ENCODE measurements around the gene UBTD1.

UBTD1 gene

DNA sequence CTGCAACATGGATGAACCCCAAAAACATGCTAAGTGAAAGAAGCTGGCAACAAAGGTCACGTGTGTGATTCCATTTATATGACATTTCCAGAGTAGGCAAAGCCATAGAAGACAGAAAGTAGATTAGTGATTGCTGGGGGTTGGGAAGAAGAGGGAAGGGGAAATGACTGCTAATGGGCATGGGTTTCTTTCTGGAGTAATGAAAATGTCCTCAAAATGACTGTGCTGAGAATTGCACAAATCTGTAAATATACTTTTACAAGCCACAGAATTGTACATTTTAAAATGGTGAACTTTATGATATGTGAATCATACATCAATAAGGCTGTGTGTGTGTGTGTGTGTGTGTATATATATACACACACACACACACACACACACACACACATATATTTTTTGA is 16.3 kb upstream of the UBTD1 start:
- DNase-seq (ENCODE audit: low read depth in 2 of 2), result no peak

DNA sequence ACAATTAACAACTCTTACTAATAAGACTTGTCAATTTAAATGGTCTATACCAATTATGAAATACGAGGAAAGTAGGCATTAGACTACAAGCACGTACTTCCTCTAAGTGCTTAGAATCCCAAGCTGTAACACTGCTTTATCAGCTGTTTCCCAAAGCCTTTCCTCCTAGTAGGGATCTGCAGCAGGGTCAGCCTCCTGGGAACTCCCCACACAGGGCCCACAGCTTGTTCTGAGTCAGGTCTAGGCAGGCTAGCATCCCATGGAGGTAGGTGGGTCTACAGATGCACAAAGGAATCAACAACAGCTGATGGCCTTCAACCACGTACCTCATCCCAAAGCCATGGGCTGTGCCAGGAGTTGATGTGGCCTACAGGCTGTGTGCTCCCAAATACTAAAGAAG is 15.2 kb upstream of the UBTD1 start:
- no peak for DNase-seq (ENCODE audit: low read depth in 2 of 2)

DNA sequence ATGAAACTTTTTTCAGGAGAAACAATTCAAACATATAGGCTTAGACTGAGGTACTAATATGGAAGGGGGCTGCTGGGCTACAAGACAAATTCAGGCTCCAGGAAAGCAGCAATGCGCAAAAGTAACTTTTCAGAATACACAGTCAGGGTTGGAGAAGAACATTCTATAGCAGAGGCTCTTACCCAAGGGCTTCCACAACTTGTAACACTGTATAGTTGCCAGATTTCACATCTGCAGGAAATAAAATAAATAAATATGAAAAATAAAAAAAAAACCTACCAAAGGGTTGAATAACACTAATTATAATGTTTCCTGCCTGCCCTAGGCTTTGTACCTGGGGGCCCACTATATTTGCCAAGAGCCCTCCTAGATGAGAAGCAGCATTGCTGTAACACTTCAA is 14.8 kb upstream of the UBTD1 start:
- no peak for DNase-seq (ENCODE audit: low read depth in 2 of 2)

DNA sequence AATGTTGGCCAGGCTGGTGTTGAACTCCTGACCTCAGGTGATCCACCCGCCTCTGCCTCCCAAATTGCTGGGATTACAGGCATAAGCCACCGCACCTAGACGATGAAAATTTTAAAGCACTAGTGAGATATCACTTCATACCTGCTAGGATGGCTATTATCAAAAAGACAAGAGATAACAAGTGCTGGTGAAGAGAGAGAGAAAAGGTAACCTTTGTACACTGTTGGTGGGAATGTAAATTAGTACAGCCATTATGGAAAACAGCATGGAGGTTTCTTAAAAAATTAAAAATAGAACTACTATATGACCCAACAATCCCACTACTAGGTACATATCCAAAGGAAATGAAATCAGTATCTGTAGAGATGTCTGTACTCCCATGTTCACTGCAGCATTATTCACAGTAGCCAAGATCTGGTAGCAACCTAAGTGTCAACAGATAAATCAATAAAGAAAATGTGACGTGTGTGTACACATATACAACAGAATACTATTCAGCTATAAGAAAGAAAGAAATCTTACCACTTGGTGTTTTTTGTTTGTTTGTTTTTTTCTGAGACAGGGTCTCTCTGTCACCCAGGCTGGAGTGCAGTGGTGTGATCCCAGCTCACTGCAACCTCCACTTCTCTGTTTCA is 13.0 kb upstream of the UBTD1 start:
- DNase-seq (ENCODE audit: low read depth in 2 of 2), result no peak

DNA sequence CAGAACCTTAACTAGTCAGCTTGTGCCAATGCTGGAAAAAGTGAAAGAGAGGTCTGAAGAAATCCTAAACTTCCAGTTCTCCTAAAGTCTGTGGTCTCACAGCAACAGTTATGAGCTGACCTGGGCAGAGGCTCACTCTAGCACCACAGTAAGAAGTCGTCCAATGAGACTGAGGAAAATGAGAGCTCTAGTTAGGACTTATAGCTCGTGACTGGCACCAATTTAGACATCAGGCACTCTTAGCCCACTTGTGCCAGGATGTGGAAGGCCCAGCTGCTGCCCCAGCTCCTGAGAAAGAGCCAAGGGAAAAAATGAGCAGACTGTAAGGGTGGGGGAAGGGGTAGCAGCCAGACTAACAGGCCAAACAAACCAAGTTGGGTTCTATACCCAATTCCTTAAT is 8.1 kb upstream of the UBTD1 start:
- no peak for DNase-seq (ENCODE audit: low read depth in 2 of 2)

DNA sequence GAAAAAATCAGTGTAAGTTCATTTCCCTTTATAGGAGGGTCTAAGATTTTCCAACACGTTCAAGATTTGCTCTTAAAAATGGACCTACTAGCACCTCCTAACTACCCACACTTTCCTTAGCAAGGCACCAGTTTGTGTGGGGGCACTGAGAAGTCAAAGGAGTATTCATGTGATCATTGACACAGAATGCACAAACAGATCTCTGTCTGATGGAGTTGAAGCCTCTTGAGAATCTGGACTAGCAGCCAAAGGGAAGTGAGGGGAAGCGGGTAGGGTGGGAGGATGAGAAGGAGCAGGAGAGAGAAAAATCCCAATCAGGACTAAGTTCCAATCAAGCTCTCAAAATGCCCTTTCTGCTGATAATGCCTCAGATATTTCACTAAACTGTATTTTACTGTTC is 4.6 kb upstream of the UBTD1 start:
- no peak for DNase-seq (ENCODE audit: low read depth in 2 of 2)

DNA sequence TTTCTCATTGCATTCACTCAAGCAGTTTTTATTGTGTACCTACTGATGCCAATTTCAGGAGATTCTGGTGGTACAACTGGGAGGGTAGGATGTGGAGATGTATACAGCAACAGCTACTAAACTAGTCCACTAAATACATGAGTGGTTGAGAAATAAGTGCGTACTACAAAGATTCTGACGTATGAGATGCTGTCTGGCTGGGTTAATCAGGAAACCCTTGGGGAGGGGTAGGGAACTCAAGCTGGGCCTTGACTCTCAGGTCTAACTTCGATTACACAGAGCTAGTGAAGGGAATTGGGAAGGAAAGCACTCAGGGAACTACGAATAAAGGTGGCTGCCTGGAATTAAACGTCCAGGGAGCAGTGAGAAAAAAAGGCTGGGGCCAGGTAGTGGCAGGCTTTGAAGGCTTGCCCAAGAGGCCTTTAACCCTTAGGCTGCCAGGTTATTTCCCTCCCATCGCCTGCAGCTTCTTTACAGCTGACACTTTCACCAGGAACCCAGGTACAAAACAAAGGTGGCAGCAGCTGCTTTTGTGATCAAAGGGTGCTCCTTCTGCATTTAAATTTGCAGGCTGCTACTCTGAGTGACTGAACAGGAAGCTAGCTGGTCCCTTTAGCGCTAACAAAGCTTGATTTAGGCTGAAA is 3.7 kb upstream of the UBTD1 start:
- DNase-seq (ENCODE audit: low read depth in 2 of 2), result no peak

DNA sequence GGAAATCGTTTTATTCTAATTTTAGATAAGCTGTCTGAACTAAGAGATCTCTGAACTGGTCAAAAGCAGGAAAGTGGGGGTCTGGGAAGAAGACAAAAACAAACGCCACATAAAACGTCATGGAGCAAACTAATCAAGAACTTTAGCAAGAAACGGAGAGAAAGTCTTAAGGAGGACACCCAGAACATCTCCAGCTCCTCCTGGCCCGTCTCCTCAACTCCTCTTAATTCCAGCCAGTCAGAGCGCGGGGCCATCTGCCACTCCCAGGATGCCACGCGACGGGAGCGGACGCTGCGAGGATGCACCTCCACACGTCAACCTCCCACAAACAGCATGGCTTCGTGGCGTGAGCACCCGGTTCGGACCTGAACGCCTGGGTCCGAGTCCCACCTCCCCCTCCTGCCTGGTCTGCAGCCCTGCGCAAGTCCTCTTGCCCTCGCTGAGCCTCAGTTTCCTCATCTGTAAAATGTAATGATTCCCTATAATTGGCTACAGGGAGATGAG is 1.1 kb upstream of the UBTD1 start:
- peak; percentile 47 to 50 for DNase-seq (ENCODE audit: low read depth in 2 of 2)

DNA sequence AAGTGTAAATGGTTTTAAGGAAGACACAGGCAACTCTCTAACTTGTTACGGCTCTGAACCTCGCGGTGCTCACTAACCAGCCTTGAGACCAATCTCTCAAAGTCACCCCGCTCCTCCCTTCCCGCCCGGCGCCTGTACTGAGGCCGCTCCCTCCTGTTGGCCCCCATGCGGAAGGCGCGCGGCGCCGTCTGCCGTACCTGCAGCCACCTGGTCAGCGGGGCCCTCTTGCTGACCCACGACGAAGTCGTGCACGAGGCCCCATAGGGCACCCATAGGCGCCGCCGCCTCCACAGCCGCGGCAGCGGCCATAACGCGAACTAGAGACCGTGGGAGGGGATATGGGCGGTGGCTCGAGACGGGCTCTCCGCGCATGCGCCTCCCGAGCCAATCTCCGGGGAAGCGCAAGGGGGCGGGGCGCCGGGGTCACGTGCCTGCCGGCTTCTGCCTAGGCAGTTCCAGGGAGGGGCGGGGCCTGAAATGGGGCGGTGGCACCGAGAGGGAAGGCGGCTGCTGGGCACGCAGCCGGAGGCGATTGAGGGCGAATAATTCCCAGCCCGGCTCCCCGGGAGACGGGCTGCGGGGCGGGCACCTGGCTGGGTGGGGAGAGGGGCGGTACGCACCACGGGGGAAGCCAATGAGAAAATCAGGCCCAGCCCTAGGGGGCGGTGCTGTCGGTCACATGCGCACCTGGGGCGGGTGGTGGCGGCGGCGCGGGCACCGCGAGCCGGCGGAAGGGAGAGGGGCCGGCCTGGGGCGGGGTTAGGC is 466 bp upstream of the UBTD1 start, which contains the start of gene MMS19:
TSS of gene MMS19 (minus strand) at position 347 of the 765 bp plus-strand sequence. CDS start at position 309, 38 bp downstream.
- peak; percentile 98 for DNase-seq (ENCODE audit: low read depth in 2 of 2)

DNA sequence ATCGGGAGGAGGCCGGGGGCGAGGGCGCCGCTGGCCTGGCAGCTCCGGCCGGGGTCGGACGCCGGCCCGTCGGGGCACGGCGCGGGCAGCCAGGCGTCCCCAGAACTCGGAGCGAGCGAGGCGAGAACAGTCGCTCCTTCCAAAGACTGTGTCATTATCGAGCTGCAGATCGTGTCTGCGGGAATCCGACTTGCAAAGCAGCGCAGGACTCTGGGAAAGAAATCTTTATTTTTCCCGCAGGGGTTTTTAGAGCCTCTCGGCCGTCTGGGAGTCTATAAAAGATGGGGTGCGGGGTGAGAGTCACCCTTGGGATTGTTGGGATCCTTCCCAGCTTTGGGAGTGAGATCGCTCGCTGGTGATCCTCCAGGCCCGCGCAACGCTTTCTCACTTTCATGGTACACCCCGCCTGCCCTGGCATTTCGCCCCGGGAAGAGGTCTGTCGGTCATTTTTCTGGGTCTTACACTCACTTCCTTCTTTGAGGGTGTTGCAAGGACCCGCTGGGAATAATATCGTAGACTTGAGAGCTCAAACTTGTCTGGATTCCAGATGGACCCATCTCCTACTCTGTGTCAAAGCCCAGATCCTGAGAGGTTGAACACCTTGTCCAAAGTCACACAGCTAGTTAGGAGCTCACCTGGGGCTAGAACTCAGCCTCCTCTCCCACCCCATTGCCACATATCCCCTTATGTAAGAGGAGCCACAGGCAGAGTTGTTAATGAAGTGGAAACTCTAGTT is 1.0 kb downstream of the UBTD1 start:
- no peak for DNase-seq (ENCODE audit: low read depth in 2 of 2)

DNA sequence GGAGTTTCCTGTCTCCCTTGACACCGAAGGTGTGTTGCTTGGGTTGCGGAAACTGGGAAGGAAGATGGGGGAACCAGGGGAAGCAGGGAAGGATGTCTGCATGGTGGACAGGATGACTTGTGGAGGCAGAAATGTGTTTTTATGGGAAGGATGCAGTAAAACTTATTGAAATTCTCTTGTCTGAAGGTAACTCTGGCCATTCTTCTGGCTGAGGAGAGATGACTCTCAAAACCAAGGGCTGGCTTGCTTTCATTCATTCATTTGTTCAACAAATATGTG is 1.5 kb downstream of the UBTD1 start:
- DNase-seq (ENCODE audit: low read depth in 2 of 2), result no peak

DNA sequence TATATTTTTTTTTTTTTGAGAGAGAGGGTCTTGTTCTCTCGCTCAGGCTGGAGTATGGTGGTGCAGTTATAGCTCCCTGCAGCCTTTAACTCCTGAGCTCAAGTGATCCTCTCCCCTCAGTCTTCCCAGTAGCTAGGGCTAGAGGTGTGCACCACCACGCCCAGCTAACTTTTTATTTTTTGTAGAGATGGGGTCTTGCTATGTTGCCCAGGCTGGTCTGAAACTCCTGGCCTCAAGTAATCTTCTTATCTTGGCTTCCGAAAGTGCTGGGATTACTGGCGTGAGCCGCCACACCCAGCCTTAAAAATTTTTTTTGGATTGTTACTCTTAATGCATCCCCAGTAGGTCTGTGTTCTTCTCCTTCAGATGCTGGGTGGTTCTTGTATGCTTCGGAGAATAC is 4.2 kb downstream of the UBTD1 start:
- no peak for DNase-seq (ENCODE audit: low read depth in 2 of 2)

DNA sequence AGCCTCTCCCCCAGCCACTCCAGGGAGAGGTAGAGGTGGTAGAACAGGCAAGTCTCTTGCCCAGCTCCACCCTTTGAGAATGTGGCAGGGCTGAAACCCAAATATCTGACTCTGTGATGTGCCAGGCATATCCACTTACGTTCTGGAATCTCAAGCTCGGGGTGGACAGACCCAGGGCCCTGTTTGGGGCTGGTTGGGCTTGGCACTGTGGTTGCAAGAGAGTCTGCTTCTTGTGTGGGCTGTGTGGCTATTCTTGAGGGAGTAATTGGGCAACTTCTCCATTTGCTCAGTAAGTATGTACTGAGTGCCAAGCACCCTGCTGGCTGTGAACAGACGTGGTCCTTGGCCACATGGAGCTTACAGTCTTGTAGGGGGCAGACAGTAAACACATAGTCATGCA is 4.7 kb downstream of the UBTD1 start:
- no peak for DNase-seq (ENCODE audit: low read depth in 2 of 2)

DNA sequence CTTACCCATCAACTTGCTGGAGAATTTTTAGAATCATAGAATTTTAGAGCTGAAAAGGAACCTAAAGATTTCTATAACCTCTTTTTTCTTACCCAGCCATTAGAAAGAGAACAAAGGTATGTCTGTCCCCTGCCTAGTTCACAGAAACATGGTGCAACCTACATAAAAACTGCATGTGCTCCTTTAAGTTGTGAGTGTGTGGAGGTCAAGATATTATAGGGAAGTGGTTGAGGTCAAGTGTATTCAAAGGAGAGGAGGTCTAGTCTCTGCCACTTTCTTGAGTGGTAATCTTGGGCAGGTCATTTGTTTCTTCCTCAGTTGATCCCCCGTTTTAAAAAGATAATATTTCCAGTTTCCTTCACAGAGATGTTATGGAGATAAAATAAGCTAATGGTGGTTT is 6.4 kb downstream of the UBTD1 start:
- DNase-seq (ENCODE audit: low read depth in 2 of 2), result no peak

DNA sequence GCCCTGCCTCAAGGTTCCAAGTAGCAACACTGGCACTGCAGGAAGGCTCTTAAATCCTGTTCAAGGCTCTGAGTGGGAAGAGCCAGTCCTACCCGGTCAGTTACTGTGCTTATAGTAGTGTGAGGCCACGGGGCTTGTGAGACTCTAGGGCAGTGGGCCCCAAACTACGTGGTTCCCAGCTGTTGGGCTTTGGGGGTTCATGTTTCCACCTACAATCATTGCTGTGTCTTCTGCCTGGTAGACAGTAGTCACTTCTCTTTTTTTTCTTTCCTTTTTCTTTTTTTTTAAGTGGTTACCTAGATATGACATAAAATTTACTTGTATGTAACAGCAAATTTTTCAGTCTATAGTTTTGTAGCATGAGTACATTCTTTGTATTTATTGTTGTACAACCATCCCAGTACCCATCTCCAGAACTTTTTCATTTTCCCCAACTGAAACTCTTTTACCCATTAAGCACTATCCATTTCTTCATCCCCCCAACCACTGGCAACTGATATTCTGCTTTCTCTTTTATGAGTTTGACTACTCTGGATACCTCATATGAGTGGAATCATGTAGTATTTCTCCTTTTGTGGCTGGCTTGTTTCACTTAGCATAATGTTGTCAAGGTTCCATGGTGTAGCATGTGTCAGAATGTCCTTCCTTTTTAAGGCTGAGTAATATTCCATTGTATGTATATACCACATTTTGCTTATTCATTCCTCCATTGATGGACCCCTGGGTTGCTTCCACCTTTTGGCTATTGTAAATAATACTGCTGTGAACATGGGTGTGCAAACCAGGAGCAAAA is 7.7 kb downstream of the UBTD1 start:
- no peak for DNase-seq (ENCODE audit: low read depth in 2 of 2)

DNA sequence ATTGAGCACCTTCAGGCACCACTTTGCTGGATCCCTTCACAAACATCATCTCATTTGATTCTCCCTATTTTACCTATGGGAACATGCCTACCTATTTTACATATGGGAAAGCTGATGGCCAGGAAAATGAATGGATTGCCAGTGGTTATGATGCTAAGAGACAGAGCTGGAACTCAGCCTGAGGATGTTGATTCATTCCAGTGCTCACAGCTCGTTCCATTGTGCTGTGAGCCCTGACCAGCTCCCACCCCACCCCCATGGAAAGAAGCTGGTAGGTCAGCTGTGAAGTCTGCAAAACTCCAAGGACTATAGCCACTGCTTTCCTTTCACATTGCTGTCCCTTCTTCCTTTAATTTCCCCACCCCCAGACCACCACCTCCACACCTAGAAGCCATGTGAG is 9.6 kb downstream of the UBTD1 start:
- DNase-seq (ENCODE audit: low read depth in 2 of 2), result no peak

DNA sequence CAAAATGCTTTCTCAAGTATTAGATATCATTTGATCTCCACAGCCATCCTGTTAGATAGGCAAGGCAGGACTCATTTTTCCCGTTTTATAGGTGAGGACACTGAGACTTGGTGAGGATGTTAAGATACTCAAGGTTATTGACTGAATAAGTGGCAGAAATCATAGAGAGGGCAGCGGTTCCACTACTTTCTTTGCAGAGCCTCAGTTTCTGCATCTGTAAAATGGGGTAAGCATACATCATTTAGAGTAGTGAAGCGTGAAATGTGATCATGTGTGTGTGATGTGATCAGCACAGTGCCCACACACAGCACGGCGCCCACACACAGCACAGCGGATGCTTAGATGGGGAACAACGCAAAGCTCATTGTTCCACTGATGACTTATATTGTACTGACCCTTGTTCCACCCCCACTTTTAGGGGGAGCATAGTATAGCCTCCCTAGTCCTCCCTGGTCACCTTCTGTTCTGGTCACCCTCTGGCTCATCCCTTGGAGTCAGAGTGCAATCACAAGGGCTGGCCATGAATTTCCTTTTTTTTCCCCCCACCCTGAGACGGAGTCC is 10.5 kb downstream of the UBTD1 start:
- DNase-seq (ENCODE audit: low read depth in 2 of 2), result no peak

DNA sequence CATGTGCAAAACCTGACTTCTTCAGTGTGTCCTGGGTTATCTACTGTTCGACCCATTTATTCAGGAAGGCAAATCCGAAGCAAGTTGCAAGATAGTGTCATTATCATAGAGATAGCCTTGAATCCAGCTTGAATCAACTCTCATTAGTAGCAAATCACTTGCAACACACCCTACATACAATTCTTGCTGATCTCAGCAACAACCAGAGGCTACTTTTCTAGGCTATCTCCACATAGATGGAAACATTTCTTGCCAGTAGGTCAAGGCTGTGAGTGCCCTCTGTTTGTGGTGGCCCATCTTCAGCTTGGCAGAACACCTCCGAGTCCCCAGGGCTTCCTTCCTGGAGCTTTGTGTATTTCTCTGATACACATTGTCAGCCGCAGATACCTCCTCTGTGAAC is 12.0 kb downstream of the UBTD1 start:
- no peak for DNase-seq (ENCODE audit: low read depth in 2 of 2)

DNA sequence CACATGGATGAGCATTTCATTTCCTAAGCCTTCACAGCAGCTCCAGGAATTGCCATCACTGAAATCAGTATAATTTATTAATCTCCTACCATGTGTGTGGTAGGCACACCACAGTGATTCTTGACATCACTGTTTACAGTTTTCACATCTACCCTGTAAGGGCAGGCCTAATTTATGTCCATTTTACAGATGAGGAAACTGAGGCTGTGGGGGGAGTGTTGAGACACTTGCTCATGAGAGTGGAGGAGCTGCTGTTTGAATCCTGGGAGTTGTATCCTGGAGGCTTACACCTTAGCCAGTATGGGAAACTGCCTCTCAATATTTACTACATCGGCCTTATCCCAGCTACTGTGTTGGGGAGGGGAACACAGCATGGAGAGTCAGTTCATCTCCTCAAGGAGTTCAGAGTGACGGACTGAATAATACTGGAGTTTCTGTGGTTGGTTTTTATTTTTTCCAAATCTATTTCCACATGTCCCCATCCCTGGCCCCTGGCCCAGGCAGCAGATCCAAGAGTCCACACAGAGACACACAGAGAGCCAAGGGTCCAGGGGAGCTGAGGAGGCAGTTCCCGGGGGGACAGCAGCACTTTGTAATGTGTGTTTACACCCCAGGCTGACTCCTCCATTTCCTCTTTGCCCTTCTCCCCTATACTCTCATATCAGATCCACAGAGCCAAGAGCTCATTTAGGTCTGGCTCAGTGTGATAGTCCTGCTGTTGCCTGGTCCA is 13.2 kb downstream of the UBTD1 start:
- DNase-seq (ENCODE audit: low read depth in 2 of 2), result no peak

DNA sequence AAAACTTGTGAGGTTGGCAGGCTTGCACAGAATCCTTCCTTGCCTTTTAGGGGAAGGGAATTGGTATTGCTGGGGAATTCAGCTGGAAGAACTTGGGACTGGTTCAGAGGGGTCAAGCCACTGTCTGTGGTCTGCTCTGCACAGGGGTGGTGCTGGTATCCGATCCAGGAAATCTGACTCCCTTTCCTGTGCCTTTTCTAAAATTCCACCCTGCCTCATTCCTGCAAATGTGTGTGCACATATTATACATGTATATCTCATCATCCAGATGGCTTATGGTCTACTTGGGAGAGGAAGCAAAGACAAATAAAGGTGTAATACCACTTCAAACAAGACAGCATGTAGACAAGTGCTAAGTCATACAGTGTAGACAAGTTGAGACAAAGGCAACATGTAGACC is 14.3 kb downstream of the UBTD1 start:
- DNase-seq (ENCODE audit: low read depth in 2 of 2), result no peak

DNA sequence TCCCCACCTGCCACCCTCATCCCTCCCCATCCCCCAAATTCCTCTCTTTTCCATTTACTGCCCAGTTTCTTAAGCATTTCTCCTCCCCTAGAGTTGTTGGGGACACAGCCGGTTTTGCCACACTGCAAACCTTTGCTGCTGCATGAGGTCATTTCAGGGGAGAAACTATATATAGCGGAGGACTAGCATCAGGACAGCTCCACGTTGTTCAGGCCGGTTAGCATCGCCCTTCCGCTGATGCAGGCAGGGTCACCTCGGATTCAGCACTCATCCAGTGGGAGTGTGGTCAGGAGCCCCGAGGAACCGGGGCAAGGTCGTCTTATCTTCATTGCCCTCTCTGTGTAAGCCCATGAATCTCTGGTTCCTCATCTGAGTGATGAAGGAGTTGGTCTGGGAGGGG is 15.6 kb downstream of the UBTD1 start:
- no peak for DNase-seq (ENCODE audit: low read depth in 2 of 2)

All from fibroblast of skin of left quadriceps (primary cell).